Endothelial cell of umbilical vein (primary cell): ENCODE results near the gene TAS2R8.

Source experiments
- CTCF ChIP-seq, 2 donors: IDR thresholded peaks; 1 replicate in 1 of 2; 2 replicates in 1 of 2; pipeline ENCODE4 v1.5.1; 2011; ENCODE audit warnings: low read length in 2 of 2, mild to moderate bottlenecking in 2 of 2, moderate library complexity in 2 of 2, control low read depth in 1 of 2, inconsistent platforms in 1 of 2, low read depth in 1 of 2; ENCODE audit not compliant: insufficient read depth in 1 of 2; ENCODE audit errors: extremely low read depth in 1 of 2
- MAX ChIP-seq: IDR thresholded peaks from 2 replicates; pipeline ENCODE4 v1.6.1; 2011; ENCODE audit not compliant: insufficient read depth, insufficient read length
- MYC ChIP-seq: IDR thresholded peaks from one replicate; pipeline ENCODE4 v1.6.1; 2011; ENCODE audit warnings: mild to moderate bottlenecking, low read depth, low read length
- POLR2A ChIP-seq: IDR thresholded peaks from 2 replicates; pipeline ENCODE4 v1.6.1; 2012; ENCODE audit warnings: low read depth, mild to moderate bottlenecking, control low read depth, low read length
- POLR2AphosphoS5 ChIP-seq: IDR thresholded peaks from 2 replicates; pipeline ENCODE4 v1.6.1; 2012; ENCODE audit warnings: low read depth, mild to moderate bottlenecking, control low read depth, low read length, moderate library complexity; ENCODE audit not compliant: insufficient read depth

- TF ChIP-seq POLR2A (no peak), MAX (no peak), CTCF (IDR thresholded peaks at IDR 0.05; ENCODE audit: extremely low read depth in 1 of 2, insufficient read depth in 1 of 2, low read depth in 1 of 2, low read length in 2 of 2) (no peak), POLR2AphosphoS5 (no peak), MYC (no peak)
These were observed 22.9 kb upstream of the TAS2R8 start for GRCh38 chr12:10829994-10830393.
